ENCODE data around the gene GALNS.

DNA sequence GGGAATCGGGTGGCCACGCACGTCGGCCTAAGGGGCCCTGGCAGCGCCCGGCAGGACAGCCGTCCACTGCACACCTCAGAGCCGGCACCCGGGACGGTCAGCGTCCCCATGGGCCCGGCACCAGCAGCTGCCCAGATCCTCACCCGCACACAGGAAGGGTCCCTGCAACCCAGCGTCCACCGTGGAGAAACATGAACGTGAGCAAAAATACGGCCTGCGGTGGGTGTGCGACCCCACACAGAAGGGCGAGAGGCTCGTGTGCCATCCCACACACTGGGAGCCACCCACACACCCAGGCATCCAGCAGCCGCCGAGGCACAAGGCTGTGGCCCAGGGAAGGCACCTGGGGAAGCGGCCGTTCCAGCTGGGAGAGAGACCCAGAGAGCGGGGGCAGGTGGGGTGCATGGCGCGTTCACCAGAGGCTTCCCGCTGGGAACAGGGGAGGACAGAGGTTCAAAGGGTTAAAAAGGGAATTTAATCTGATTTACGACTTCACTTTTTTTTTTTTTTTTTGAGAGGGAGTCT is 78.1 kb downstream of the GALNS start:
- TF ChIP-seq TCF12 (IDR thresholded peaks at IDR 0.05; ENCODE audit: low read depth, low read length), result no peak
- TF ChIP-seq, protein P1, sequence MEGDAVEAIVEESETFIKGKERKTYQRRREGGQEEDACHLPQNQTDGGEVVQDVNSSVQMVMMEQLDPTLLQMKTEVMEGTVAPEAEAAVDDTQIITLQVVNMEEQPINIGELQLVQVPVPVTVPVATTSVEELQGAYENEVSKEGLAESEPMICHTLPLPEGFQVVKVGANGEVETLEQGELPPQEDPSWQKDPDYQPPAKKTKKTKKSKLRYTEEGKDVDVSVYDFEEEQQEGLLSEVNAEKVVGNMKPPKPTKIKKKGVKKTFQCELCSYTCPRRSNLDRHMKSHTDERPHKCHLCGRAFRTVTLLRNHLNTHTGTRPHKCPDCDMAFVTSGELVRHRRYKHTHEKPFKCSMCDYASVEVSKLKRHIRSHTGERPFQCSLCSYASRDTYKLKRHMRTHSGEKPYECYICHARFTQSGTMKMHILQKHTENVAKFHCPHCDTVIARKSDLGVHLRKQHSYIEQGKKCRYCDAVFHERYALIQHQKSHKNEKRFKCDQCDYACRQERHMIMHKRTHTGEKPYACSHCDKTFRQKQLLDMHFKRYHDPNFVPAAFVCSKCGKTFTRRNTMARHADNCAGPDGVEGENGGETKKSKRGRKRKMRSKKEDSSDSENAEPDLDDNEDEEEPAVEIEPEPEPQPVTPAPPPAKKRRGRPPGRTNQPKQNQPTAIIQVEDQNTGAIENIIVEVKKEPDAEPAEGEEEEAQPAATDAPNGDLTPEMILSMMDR (IDR thresholded peaks at IDR 0.05; ENCODE audit: control extremely low read depth in 1 of 3, insufficient read depth in 1 of 3, low read depth in 1 of 3, low read length in 3 of 3), result no peak
